ENCODE results near the gene GPX4.

The GPX4 gene

GRCh38 chr19:1064661-1065605 is 38.9 kb upstream of the GPX4 start:
- H3K36me3 ChIP-seq (replicated peaks; ENCODE audit: low read depth, low read length): peaks cover 10% of the 10 kb centered on the region
- H3K27ac ChIP-seq (ENCODE audit: low read length): no peak overlapping the region
- H3K4me2 ChIP-seq (ENCODE audit: low read length): peak overlapping the region; percentile 56
- no peak overlapping the region for H2AFZ ChIP-seq (ENCODE audit: low read depth, low read length)
- TF ChIP-seq EZH2phosphoT487 (IDR thresholded peaks at IDR 0.05; ENCODE audit: low read depth) (no peak), CTCF (IDR thresholded peaks at IDR 0.05; ENCODE audit: low read depth, low read length) (peak; percentile 54)
- peaks cover 25% of the 10 kb centered on the region for H3K4me1 ChIP-seq (ENCODE audit: low read length)
- no peaks in the 10 kb centered on the region for H3K9me3 ChIP-seq (ENCODE audit: insufficient read depth, low read length)
- peaks cover 24% of the 10 kb centered on the region for H3K79me2 ChIP-seq (ENCODE audit: low read length)
- H3K27me3 ChIP-seq (ENCODE audit: low read depth, low read length): no peaks in the 10 kb centered on the region
- H4K20me1 ChIP-seq (ENCODE audit: insufficient read depth, low read length): no peaks in the 10 kb centered on the region
- peak overlapping the region; percentile 51 for H3K4me3 ChIP-seq (ENCODE audit: low read length)
- H3K9ac ChIP-seq (ENCODE audit: low read length): peak overlapping the region; percentile 25; the same call in 1 of the 2 replicates

- Histone ChIP-seq H3K36me3 (replicated peaks; ENCODE audit: low read depth, low read length) (peaks cover 11% of the 10 kb centered on the region), H3K4me2 (ENCODE audit: low read length) (no peak overlapping the region), H3K9me3 (ENCODE audit: insufficient read depth, low read length) (no peaks in the 10 kb centered on the region), H3K9ac (ENCODE audit: low read length) (no peak overlapping the region), H2AFZ (ENCODE audit: low read depth, low read length) (no peak overlapping the region), H3K27me3 (ENCODE audit: low read depth, low read length) (no peaks in the 10 kb centered on the region), H3K79me2 (ENCODE audit: low read length) (peaks cover 26% of the 10 kb centered on the region), H3K4me3 (ENCODE audit: low read length) (no peak overlapping the region), H3K27ac (ENCODE audit: low read length) (no peak overlapping the region), H3K4me1 (ENCODE audit: low read length) (peaks cover 25% of the 10 kb centered on the region), H4K20me1 (ENCODE audit: insufficient read depth, low read length) (no peaks in the 10 kb centered on the region)
- TF ChIP-seq CTCF (IDR thresholded peaks at IDR 0.05; ENCODE audit: low read depth, low read length): no peak
- no peak for TF ChIP-seq EZH2phosphoT487 (IDR thresholded peaks at IDR 0.05; ENCODE audit: low read depth)
These were observed 38.1 kb upstream of the GPX4 start for GRCh38 chr19:1065606-1066109.

GRCh38 chr19:1066251-1066747 is 37.5 kb upstream of the GPX4 start:
- Histone ChIP-seq H3K9ac (ENCODE audit: low read length) (peak overlapping the region; percentile 93), H3K36me3 (replicated peaks; ENCODE audit: low read depth, low read length) (peaks cover 15% of the 10 kb centered on the region), H3K79me2 (ENCODE audit: low read length) (peaks cover 31% of the 10 kb centered on the region), H4K20me1 (ENCODE audit: insufficient read depth, low read length) (no peaks in the 10 kb centered on the region), H3K9me3 (ENCODE audit: insufficient read depth, low read length) (no peaks in the 10 kb centered on the region), H3K27me3 (ENCODE audit: low read depth, low read length) (no peaks in the 10 kb centered on the region), H3K4me1 (ENCODE audit: low read length) (peaks cover 25% of the 10 kb centered on the region), H3K27ac (ENCODE audit: low read length) (no peak overlapping the region), H3K4me3 (ENCODE audit: low read length) (peak overlapping the region; percentile 95), H2AFZ (ENCODE audit: low read depth, low read length) (no peak overlapping the region), H3K4me2 (ENCODE audit: low read length) (peak overlapping the region; percentile 98)
- TF ChIP-seq CTCF (IDR thresholded peaks at IDR 0.05; ENCODE audit: low read depth, low read length) (no peak), EZH2phosphoT487 (IDR thresholded peaks at IDR 0.05; ENCODE audit: low read depth) (no peak)

DNA sequence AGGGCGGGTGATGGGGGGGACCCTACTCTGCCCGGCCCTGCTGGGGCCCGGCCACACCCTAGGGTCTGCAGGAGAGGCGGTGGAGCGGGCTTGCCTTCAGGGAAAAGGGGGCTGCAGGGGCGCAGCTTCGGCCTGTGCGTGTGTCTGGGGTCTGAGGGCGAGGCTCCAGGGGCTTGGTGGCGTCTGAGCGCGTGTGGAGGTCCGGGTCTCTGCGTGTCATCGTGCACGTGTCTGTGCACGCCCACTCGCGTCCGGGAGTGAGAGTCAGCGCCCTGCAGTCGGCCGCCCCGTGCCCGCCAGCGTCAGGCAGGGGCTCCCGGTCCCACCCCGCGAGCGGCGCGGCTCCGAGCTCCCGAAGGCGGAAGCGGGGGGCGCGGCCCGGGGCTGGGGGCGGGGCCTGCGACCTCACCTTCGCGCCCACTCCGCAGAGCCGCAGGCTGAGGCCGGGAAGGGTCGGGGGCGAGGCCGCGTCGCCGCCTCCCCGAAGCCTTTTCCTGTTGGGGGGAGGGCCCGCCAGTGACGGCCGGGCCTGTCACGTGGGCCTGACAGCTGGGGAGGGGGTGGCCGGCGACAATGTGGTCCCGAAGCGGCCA is 37.0 kb upstream of the GPX4 start, which contains the start of gene ARHGAP45:
TSS of gene ARHGAP45 (plus strand) at position 420 of the 593 bp plus-strand sequence. CDS start 239 bp downstream, outside the sequence.
- Histone ChIP-seq H3K27me3 (ENCODE audit: low read depth, low read length) (no peaks in the 10 kb centered on the region), H4K20me1 (ENCODE audit: insufficient read depth, low read length) (no peaks in the 10 kb centered on the region), H3K27ac (ENCODE audit: low read length) (peak within 1 kb of the TSS; percentile 77), H3K4me1 (ENCODE audit: low read length) (peaks cover 25% of the 10 kb centered on the region), H3K4me2 (ENCODE audit: low read length) (peak within 1 kb of the TSS; percentile 98), H3K4me3 (ENCODE audit: low read length) (peak within 1 kb of the TSS; percentile 95), H3K79me2 (ENCODE audit: low read length) (peaks cover 31% of the 10 kb centered on the region), H3K9ac (ENCODE audit: low read length) (peak within 1 kb of the TSS; percentile 93), H2AFZ (ENCODE audit: low read depth, low read length) (no peak within 1 kb of the TSS), H3K9me3 (ENCODE audit: insufficient read depth, low read length) (no peaks in the 10 kb centered on the region), H3K36me3 (replicated peaks; ENCODE audit: low read depth, low read length) (peaks cover 15% of the 10 kb centered on the region)
- TF ChIP-seq CTCF (IDR thresholded peaks at IDR 0.05; ENCODE audit: low read depth, low read length): no peak
- TF ChIP-seq EZH2phosphoT487 (IDR thresholded peaks at IDR 0.05; ENCODE audit: low read depth): no peak
